HepG2 (cell line): ENCODE results near the gene FGF1. TPM values are rescaled to one million over a fixed set of nuclear protein-coding genes. Genes with fewer than 3 reads are reported as not detected.

Experiments used
- FOXA3 ChIP-seq: IDR thresholded peaks from 2 replicates; pipeline ENCODE4 v1.6.1; 2016; ENCODE audit warnings: missing genetic modification reagents, missing compliant biosample characterization
- FOXO1 ChIP-seq: sonication (generic); formaldehyde crosslinking; IDR thresholded peaks from 2 replicates; pipeline ENCODE4 v1.4.0; 2020; ENCODE audit warnings: missing genetic modification reagents
- KDM2A ChIP-seq: sonication (generic); formaldehyde crosslinking; IDR thresholded peaks from 2 replicates; pipeline ENCODE4 v1.4.0; 2020; ENCODE audit warnings: low read depth, missing genetic modification reagents, borderline replicate concordance
- KLF15 ChIP-seq: sonication (generic); formaldehyde crosslinking; IDR thresholded peaks from 2 replicates; pipeline ENCODE4 v1.8.1; 2023; ENCODE audit warnings: borderline replicate concordance, mild to moderate bottlenecking, inconsistent platforms, missing genetic modification reagents, mixed read lengths
- MXD4 ChIP-seq: IDR thresholded peaks from 2 replicates; pipeline ENCODE4 v1.6.1; 2016; ENCODE audit warnings: mild to moderate bottlenecking, missing biosample characterization, missing genetic modification reagents
- PHF21A ChIP-seq: sonication (generic); formaldehyde crosslinking; IDR thresholded peaks from 2 replicates; pipeline ENCODE4 v1.5.0; 2020; ENCODE audit warnings: mild to moderate bottlenecking, missing genetic modification reagents
- RBM22 ChIP-seq: fragments of 200-400 bp; formaldehyde crosslinking; optimal IDR thresholded peaks from 2 replicates; pipeline ENCODE3; 2017; ENCODE audit warnings: mild to moderate bottlenecking, low read length, moderate library complexity
- STAT5B ChIP-seq: sonication (generic); formaldehyde crosslinking; IDR thresholded peaks from 2 replicates; pipeline ENCODE4 v1.4.0; 2020; ENCODE audit warnings: missing genetic modification reagents
- ZFX ChIP-seq: sonication (generic); formaldehyde crosslinking; IDR thresholded peaks from 2 replicates; pipeline ENCODE4 v1.4.0; 2020; ENCODE audit warnings: mild to moderate bottlenecking, low read depth, missing genetic modification reagents, moderate library complexity
- ZNF530 ChIP-seq: sonication (generic); formaldehyde crosslinking; IDR thresholded peaks from 2 replicates; pipeline ENCODE4 v1.5.0; 2020; ENCODE audit warnings: low read depth, mild to moderate bottlenecking, missing genetic modification reagents
- ZNF766 ChIP-seq: sonication (generic); formaldehyde crosslinking; IDR thresholded peaks from 2 replicates; pipeline ENCODE4 v1.5.0; 2020; ENCODE audit warnings: missing genetic modification reagents, borderline replicate concordance
- polyA plus RNA-seq, 8 experiments: library from polyadenylated mRNA; depleted of rRNA in 3 of 8; stranded (reverse) in 7 of 8; unstranded in 1 of 8; fragments of >200 nt; fragmentation: Illumina TruSeq in 4 of 8; extraction: Trizol in 4 of 8; gene quantifications; 2 replicates each; pipeline versions ENCODE4 v1.2.1 to v1.2.3, GENCODE V29; 2011 to 2016; ENCODE audit warnings: low read depth in 4 of 8, missing spikeins in 1 of 8, mixed read lengths in 1 of 8; ENCODE audit not compliant: insufficient read depth in 1 of 8
- total RNA-seq, 5 experiments: library from RNA; depleted of rRNA; stranded (reverse); fragments of >200 nt; fragmentation: Illumina TruSeq; extraction: Trizol; gene quantifications; 2 replicates each; pipeline ENCODE4 v1.2.3, GENCODE V29; 2016; ENCODE audit warnings: low read depth in 1 of 5
- TF ChIP-seq, protein P1 (sequence below): sonication (generic); formaldehyde crosslinking; IDR thresholded peaks from 2 replicates; pipeline ENCODE4 v1.4.0; 2020; ENCODE audit warnings: missing genetic modification reagents, mild to moderate bottlenecking, borderline replicate concordance
- TF ChIP-seq, protein P2 (sequence below): sonication (generic); formaldehyde crosslinking; IDR thresholded peaks from 2 replicates; pipeline ENCODE4 v1.4.0; 2020; ENCODE audit warnings: missing genetic modification reagents
- TF ChIP-seq, protein P3 (sequence below): IDR thresholded peaks from 2 replicates; pipeline ENCODE4 v1.6.1; 2016
- TF ChIP-seq, protein P4 (sequence below): sonication (generic); formaldehyde crosslinking; IDR thresholded peaks from 2 replicates; pipeline ENCODE4 v1.5.1; 2020; ENCODE audit warnings: missing genetic modification reagents, mild to moderate bottlenecking, borderline replicate concordance
- TF ChIP-seq, protein P5 (sequence below): fragments of 450-650 bp; IDR thresholded peaks from 2 replicates; pipeline ENCODE4 v1.6.1; 2017
- TF ChIP-seq, protein P6 (sequence below): IDR thresholded peaks from 2 replicates; pipeline ENCODE4 v1.6.1; 2016; ENCODE audit warnings: low read depth

The FGF1 gene
- total and polyA plus RNA-seq, 2 of the 13 experiments (the other 11 are each of a cell fraction or from before 2014, with no cell fraction given) = not detected

DNA sequence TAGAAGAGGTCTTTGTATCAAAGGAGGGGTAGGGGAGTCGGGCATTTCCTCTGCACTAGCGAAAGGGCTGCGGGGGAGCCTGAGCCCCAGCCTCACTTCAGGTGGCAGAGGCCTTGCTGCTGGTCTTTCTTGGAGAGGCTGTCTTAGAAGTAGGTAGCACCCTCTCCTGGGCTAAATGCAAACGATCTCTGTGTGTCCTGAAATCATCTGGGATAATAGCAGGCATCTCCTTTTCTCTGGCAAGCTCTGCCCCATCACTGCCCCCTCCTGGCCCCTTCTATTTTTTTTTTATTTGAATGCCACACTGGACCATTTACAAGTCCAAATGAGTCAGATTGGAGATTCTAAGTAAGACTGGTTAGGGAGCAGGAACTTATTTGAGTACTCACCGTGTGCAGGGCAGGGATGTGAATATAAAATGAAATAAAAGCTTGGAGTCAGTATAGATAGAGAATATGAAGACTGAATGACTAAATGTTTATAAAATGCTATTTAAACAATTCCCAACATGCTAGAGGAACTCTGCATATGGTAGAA is 137.1 kb downstream of the FGF1 start (continued):
- TF ChIP-seq KLF15 (CRISPR knock-in tag) (no peak), ZNF530 (CRISPR knock-in tag) (no peak), RBM22 (no peak), STAT5B (CRISPR knock-in tag) (no peak), FOXO1 (CRISPR knock-in tag) (no peak), FOXA3 (no peak), ZFX (peak; percentile 41; the same call in 1 of the 2 replicates), PHF21A (CRISPR knock-in tag) (peak; percentile 65; the same call in 1 of the 2 replicates), KDM2A (0 out of 2 replicates have a peak, but pooled peaks have one; percentile 31), MXD4 (CRISPR knock-in tag) (0 out of 2 replicates have a peak, but pooled peaks have one; percentile 29), ZNF766 (CRISPR knock-in tag) (no peak)
- TF ChIP-seq, protein P1, sequence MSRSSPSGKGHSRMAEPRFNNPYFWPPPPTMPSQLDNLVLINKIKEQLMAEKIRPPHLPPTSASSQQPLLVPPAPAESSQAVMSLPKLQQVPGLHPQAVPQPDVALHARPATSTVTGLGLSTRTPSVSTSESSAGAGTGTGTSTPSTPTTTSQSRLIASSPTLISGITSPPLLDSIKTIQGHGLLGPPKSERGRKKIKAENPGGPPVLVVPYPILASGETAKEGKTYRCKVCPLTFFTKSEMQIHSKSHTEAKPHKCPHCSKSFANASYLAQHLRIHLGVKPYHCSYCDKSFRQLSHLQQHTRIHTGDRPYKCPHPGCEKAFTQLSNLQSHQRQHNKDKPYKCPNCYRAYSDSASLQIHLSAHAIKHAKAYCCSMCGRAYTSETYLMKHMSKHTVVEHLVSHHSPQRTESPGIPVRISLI (CRISPR knock-in tag) = peak; percentile 28; the same call in 1 of the 2 replicates
- TF ChIP-seq, protein P2, sequence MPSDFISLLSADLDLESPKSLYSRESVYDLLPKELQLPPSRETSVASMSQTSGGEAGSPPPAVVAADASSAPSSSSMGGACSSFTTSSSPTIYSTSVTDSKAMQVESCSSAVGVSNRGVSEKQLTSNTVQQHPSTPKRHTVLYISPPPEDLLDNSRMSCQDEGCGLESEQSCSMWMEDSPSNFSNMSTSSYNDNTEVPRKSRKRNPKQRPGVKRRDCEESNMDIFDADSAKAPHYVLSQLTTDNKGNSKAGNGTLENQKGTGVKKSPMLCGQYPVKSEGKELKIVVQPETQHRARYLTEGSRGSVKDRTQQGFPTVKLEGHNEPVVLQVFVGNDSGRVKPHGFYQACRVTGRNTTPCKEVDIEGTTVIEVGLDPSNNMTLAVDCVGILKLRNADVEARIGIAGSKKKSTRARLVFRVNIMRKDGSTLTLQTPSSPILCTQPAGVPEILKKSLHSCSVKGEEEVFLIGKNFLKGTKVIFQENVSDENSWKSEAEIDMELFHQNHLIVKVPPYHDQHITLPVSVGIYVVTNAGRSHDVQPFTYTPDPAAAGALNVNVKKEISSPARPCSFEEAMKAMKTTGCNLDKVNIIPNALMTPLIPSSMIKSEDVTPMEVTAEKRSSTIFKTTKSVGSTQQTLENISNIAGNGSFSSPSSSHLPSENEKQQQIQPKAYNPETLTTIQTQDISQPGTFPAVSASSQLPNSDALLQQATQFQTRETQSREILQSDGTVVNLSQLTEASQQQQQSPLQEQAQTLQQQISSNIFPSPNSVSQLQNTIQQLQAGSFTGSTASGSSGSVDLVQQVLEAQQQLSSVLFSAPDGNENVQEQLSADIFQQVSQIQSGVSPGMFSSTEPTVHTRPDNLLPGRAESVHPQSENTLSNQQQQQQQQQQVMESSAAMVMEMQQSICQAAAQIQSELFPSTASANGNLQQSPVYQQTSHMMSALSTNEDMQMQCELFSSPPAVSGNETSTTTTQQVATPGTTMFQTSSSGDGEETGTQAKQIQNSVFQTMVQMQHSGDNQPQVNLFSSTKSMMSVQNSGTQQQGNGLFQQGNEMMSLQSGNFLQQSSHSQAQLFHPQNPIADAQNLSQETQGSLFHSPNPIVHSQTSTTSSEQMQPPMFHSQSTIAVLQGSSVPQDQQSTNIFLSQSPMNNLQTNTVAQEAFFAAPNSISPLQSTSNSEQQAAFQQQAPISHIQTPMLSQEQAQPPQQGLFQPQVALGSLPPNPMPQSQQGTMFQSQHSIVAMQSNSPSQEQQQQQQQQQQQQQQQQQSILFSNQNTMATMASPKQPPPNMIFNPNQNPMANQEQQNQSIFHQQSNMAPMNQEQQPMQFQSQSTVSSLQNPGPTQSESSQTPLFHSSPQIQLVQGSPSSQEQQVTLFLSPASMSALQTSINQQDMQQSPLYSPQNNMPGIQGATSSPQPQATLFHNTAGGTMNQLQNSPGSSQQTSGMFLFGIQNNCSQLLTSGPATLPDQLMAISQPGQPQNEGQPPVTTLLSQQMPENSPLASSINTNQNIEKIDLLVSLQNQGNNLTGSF (CRISPR knock-in tag) = no peak
- TF ChIP-seq, protein P3, sequence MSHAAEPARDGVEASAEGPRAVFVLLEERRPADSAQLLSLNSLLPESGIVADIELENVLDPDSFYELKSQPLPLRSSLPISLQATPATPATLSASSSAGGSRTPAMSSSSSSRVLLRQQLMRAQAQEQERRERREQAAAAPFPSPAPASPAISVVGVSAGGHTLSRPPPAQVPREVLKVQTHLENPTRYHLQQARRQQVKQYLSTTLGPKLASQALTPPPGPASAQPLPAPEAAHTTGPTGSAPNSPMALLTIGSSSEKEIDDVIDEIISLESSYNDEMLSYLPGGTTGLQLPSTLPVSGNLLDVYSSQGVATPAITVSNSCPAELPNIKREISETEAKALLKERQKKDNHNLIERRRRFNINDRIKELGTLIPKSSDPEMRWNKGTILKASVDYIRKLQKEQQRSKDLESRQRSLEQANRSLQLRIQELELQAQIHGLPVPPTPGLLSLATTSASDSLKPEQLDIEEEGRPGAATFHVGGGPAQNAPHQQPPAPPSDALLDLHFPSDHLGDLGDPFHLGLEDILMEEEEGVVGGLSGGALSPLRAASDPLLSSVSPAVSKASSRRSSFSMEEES = 0 out of 2 replicates have a peak, but pooled peaks have one; percentile 35
- TF ChIP-seq, protein P4, sequence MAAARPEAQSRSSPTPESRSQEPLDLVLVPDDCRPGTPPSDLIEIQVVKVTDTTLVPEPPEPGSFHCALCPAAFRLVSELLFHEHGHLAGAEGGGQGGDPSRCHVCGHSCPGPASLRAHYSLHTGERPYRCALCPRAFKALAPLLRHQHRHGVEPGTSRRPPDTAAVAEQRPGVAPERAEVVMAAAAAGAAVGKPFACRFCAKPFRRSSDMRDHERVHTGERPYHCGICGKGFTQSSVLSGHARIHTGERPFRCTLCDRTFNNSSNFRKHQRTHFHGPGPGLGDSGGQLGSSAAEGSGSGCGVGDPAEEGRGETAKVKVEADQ (CRISPR knock-in tag) = no peak
- TF ChIP-seq, protein P5, sequence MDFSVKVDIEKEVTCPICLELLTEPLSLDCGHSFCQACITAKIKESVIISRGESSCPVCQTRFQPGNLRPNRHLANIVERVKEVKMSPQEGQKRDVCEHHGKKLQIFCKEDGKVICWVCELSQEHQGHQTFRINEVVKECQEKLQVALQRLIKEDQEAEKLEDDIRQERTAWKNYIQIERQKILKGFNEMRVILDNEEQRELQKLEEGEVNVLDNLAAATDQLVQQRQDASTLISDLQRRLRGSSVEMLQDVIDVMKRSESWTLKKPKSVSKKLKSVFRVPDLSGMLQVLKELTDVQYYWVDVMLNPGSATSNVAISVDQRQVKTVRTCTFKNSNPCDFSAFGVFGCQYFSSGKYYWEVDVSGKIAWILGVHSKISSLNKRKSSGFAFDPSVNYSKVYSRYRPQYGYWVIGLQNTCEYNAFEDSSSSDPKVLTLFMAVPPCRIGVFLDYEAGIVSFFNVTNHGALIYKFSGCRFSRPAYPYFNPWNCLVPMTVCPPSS = no peak
- TF ChIP-seq, protein P6, sequence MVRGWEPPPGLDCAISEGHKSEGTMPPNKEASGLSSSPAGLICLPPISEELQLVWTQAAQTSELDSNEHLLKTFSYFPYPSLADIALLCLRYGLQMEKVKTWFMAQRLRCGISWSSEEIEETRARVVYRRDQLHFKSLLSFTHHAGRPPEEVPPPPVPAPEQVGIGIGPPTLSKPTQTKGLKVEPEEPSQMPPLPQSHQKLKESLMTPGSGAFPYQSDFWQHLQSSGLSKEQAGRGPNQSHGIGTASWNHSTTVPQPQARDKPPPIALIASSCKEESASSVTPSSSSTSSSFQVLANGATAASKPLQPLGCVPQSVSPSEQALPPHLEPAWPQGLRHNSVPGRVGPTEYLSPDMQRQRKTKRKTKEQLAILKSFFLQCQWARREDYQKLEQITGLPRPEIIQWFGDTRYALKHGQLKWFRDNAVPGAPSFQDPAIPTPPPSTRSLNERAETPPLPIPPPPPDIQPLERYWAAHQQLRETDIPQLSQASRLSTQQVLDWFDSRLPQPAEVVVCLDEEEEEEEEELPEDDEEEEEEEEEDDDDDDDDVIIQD (CRISPR knock-in tag) = 0 out of 2 replicates have a peak, but pooled peaks have one; percentile 17
